ENCODE data around the gene MTREX.

DNA sequence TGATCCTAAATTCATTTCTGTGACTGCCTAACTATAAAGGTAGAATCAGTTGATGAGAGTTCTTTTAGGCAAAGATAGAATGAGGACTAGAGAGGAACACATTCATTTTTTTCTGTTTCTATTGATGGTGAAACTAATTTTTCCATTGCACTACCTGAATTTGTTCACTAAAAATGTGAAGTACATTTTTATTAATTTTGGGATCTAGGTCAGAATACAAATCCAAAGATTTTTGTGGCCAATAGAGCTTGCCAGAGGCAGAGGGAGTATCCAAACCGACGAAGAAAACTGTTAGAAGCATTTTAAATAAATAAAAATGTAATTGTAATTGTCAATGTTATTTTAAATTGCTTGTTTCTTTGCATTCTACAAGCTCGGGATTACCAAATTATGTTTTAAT lies 78.1 kb downstream of the MTREX start:
- TF ChIP-seq CTCF (IDR thresholded peaks at IDR 0.05) (no peak), POLR2A (IDR thresholded peaks at IDR 0.05) (no peak)

Data from testis (tissue), 2 donors.